Fibroblast of the aortic adventitia (primary cell): Measurements from ENCODE around the gene PCBP3. TPM values are rescaled to one million over a fixed set of nuclear protein-coding genes. Genes with fewer than 3 reads are reported as not detected.

Experiments used
- DNase-seq: peaks from one replicate; pipeline ENCODE4 v3.0.0-alpha.2; 2010; ENCODE audit warnings: low read depth
- H3K4me3 ChIP-seq: 2 replicates; pipeline ENCODE4 v1.5.1; 2011; ENCODE audit warnings: low read depth, mild to moderate bottlenecking, control low read depth, low read length, moderate library complexity
- total RNA-seq: library from RNA; depleted of rRNA; stranded (reverse); fragments of >200 nt; gene quantifications from 2 replicates; pipeline ENCODE4 v1.2.3, GENCODE V29; 2012; ENCODE audit warnings: low replicate concordance
- TF ChIP-seq, protein P1 (sequence below): IDR thresholded peaks from 2 replicates; pipeline ENCODE4 v1.5.1; 2011; ENCODE audit warnings: mild to moderate bottlenecking, low read length, control low read depth, inconsistent platforms; ENCODE audit not compliant: insufficient read depth

The PCBP3 gene
- total RNA-seq, 1 donor, result 1.2 TPM

DNA sequence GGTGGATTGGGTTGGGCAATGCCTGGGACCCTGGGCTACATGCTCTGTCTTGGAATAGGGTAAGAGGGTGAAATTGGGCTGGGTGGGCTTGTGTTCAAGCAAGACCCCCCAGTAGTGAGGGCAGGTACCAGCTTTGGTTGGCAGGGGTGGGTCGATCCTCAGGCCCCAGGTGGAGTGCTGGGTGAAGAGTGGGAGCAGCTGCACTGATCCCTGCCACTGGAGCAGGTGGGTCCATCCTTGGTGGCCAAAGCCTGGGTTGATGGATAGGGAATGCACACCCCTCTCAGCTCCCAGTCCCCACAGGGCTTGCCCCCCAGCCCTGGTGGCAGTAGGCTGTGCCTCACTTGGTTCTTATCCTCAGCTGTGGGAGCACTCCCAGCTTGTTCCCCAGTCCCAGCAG, 135.2 kb downstream of the PCBP3 start:
- TF ChIP-seq, protein P1, sequence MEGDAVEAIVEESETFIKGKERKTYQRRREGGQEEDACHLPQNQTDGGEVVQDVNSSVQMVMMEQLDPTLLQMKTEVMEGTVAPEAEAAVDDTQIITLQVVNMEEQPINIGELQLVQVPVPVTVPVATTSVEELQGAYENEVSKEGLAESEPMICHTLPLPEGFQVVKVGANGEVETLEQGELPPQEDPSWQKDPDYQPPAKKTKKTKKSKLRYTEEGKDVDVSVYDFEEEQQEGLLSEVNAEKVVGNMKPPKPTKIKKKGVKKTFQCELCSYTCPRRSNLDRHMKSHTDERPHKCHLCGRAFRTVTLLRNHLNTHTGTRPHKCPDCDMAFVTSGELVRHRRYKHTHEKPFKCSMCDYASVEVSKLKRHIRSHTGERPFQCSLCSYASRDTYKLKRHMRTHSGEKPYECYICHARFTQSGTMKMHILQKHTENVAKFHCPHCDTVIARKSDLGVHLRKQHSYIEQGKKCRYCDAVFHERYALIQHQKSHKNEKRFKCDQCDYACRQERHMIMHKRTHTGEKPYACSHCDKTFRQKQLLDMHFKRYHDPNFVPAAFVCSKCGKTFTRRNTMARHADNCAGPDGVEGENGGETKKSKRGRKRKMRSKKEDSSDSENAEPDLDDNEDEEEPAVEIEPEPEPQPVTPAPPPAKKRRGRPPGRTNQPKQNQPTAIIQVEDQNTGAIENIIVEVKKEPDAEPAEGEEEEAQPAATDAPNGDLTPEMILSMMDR, result no peak
- no peak for DNase-seq
- H3K4me3 ChIP-seq, result no peak overlapping the region

DNA sequence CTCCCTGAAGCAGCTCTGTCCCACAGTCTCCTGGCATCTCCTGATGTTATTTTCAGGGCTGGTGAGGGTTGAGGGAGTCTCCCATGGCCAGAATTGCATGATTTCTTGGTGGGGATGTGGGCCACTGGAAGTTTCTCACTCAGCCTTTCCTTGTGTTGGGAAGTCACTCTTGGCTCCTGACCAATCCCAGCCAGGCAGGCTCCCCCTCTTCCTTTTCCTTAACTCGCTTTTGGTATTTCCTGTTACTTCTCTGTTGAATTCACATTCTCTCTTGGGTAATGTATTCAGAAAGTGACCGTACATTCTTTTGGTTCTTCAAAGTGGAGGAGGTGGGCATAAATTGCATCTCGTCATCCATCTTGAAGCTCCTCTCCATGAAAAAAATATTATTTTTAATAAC, 135.7 kb downstream of the PCBP3 start:
- H3K4me3 ChIP-seq, result no peak overlapping the region
- DNase-seq, result no peak
- TF ChIP-seq, protein P1, result no peak

DNA sequence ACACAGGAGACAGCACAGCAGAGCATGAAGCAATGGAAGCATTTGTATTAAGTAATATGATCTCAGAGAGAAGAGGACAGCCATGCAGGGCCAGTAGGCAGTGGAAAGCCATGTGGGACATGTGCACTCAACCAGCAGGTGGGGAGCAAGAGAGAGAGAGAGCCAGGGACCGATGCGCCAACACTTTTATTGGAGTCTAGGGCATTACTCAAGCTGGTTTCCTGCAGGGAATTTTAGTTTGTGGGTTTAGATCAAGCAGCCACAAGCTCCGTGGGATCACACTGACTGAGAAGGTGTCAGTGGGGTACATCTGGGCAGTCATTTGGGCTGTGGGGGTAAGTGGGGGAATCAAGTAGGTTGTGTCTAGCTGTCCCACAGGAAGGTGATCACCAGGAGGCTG, 137.1 kb downstream of the PCBP3 start:
- TF ChIP-seq, protein P1, result no peak
- no peak overlapping the region for H3K4me3 ChIP-seq
- DNase-seq, result no peak

DNA sequence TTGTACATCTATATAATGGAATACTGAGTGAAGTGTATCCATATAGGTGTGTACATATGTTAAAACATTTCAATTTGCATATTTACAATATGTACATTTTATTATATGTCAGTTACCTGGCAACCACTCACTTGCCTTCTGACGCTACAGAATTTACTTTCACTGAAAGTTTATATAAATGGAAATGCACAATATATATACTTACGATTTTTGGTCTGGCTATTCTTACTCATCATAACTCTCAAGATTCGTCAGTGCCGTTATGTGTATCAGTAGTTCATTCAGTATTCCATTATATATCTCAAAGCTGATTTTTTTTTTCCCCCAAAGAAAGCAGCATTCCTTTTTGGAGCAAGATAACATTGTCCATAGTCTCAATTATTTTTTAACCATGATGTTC, 138.2 kb downstream of the PCBP3 start:
- DNase-seq, result no peak
- no peak overlapping the region for H3K4me3 ChIP-seq
- TF ChIP-seq, protein P1, result no peak

DNA sequence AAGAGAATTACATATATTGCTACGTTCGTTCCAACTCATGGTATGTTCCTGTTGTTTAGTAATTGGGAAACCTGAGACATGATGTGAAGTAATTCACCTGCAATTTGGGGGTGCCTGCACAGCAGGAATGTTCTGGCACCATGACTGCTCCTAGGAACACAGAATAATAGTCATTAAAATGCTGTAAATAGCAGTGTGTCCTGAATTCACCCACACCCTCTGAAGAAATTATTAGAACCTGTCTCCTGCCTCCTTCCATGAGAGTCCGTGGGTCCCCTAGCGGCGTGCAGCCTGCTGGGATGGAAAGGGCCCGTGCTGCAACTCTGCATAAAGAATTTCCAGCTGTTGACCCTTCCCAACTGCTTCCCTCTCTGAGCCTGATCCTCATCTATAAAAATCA, 143.1 kb downstream of the PCBP3 start:
- no peak for DNase-seq
- TF ChIP-seq, protein P1, result no peak
- no peak overlapping the region for H3K4me3 ChIP-seq

DNA sequence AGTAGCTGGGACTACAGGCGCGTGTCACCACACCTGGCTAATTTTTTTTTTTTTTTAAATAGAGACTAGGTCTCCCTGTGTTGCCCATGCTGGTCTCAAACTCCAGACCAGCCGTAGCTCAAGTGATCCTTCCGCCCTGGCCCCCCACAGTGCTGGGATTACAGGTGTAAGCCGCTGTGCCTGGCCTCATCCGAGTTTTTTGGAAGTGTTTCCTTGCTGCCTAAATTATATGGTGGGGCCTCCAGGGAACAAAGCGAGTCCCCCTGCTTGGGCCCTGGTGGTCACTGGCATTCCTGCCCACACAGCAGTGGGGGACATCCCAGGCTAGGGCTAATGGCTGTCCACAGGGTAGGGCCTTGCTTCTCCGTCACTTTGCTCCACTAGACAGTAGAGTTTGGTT, 143.8 kb downstream of the PCBP3 start:
- no peak overlapping the region for H3K4me3 ChIP-seq
- DNase-seq, result no peak
- TF ChIP-seq, protein P1, result no peak

DNA sequence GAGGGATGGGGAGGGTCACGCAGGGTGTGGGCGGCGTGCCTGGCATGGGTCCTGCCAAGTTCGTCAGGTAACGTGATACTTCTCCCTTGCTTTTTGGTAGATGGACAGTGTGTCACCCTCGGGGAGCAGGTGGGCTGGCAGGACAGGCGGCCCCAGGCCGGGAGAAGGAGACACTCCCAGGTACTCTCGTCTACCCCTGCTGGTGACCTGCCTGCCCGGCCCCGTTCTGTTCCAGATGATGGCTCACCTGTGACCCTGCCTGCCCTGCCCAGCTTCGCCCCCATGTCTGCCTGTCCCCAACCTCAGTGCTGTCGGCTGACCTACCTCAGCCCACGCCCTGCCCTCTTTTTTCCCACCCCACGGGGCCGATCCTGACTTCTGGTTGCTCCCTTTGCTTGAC, 144.7 kb downstream of the PCBP3 start:
- no peak for DNase-seq
- H3K4me3 ChIP-seq, result no peak overlapping the region
- TF ChIP-seq, protein P1, result no peak
